NT2/D1 (cell line): ENCODE data around the gene IL31RA.

Experiments
- SUZ12 ChIP-seq: IDR thresholded peaks from 2 replicates; pipeline ENCODE4 v1.6.1; 2011; ENCODE audit not compliant: insufficient read length, insufficient read depth; ENCODE audit errors: extremely low read depth
- YY1 ChIP-seq: IDR thresholded peaks from 2 replicates; pipeline ENCODE4 v1.6.1; 2011; ENCODE audit not compliant: insufficient read length, insufficient read depth
- ZNF274 ChIP-seq: IDR thresholded peaks from 2 replicates; pipeline ENCODE4 v1.6.1; 2011; ENCODE audit warnings: mild to moderate bottlenecking, low read depth, low read length

DNA sequence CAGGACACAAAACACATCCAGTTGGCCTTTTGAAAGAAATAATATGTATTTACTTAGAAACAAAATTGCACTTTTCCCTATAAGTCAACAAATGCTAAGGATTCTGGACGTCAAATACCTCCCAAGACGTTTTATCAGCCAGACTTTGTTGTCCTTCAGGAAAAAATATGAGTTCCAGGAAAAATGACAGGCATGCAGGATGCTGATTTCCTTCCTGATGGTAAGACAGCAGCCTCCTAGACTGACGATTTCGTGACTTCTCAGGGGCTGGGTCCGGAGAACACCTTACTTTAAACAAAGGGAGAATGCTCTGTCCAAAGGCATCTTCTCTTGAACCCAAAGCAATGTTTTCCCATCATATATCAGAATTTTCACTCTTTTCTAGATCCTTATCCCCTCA is 74.6 kb downstream of the IL31RA start:
- TF ChIP-seq YY1 = no peak
- no peak for TF ChIP-seq ZNF274
- no peak for TF ChIP-seq SUZ12
